ENCODE measurements around the gene FSD1L. TPM values are rescaled to one million over a fixed set of nuclear protein-coding genes. Genes with fewer than 3 reads are reported as not detected.

FSD1L gene
- 4.7 and 5.5 TPM in 2 replicates for total RNA-seq (2021)
- long read RNA-seq, partial matches to known transcripts: 0 of 7 reads
- long read RNA-seq, other reads (novel, unspliced or antisense): 6 of 7 reads

GRCh38 chr9:105447814-105448812 is at the start of gene FSD1L:
Gene FSD1L (plus strand): TSS chr9:105448034. CDS start chr9:105448221, 187 bp downstream.
- Histone ChIP-seq H3K9ac (ENCODE audit: extremely low read depth, insufficient read length, low read length) (peak within 1 kb of the TSS; percentile 83), H2AFZ (ENCODE audit: low read length) (peak within 1 kb of the TSS; percentile 17), H3T11ph (ENCODE audit: low read length) (no peak within 1 kb of the TSS), H3K27ac (ENCODE audit: insufficient read length, low read depth, low read length) (no peak within 1 kb of the TSS), H2BK12ac (ENCODE audit: insufficient read length, low read depth, low read length) (no peak within 1 kb of the TSS), H3K79me2 (ENCODE audit: insufficient read depth, low read length) (no peaks in the 10 kb centered on the region), H4K91ac (ENCODE audit: insufficient read length, low read depth, low read length) (no peak within 1 kb of the TSS), H3K9me3 (ENCODE audit: control insufficient read depth, low read depth, low read length) (no peaks in the 10 kb centered on the region), H2BK20ac (ENCODE audit: low read depth, low read length, poor library complexity, severe bottlenecking) (no peak within 1 kb of the TSS), H2AK5ac (ENCODE audit: insufficient read length, low read length) (no peak within 1 kb of the TSS), H2BK15ac (ENCODE audit: low read depth, low read length) (no peak within 1 kb of the TSS), H3K23ac (ENCODE audit: insufficient read length, low read depth, low read length) (no peak within 1 kb of the TSS), H3K27me3 (ENCODE audit: insufficient read depth, low read length) (no peaks in the 10 kb centered on the region), H3K4me2 (ENCODE audit: insufficient read depth, insufficient read length, low read length) (peak within 1 kb of the TSS; percentile 64), H2BK120ac (ENCODE audit: low read depth, low read length, poor library complexity, severe bottlenecking) (no peak within 1 kb of the TSS), H4K5ac (ENCODE audit: insufficient read length, low read depth, low read length) (no peak within 1 kb of the TSS), H4K20me1 (ENCODE audit: control insufficient read depth, insufficient read depth, insufficient read length) (no peaks in the 10 kb centered on the region), H3K4me1 (ENCODE audit: insufficient read depth, low read length) (no peaks in the 10 kb centered on the region), H3K4ac (ENCODE audit: low read depth, low read length) (no peak within 1 kb of the TSS), H3K14ac (ENCODE audit: insufficient read depth, low read length) (peak within 1 kb of the TSS; percentile 84), H3K23me2 (ENCODE audit: insufficient read length, low read depth, low read length, poor library complexity, severe bottlenecking) (peaks cover 6% of the 10 kb centered on the region), H3K79me1 (ENCODE audit: insufficient read depth, low read depth, low read length, poor library complexity, severe bottlenecking) (no peaks in the 10 kb centered on the region), H4K8ac (replicated peaks; ENCODE audit: insufficient read length, low read depth, low read length) (no peak within 1 kb of the TSS), H3K56ac (ENCODE audit: insufficient read length, low read depth, low read length) (no peak within 1 kb of the TSS), H3K18ac (ENCODE audit: insufficient read length, low read depth, low read length) (peak within 1 kb of the TSS; percentile 32), H2BK5ac (ENCODE audit: insufficient read length, low read length) (no peak within 1 kb of the TSS)
- Mint-ChIP-seq H3K27ac (peak within 1 kb of the TSS; percentile 75 to 92 (median 82); a peak in 5 of 7 replicates), H3K36me3 (ENCODE audit: insufficient read depth in 1 of 3, low read depth in 3 of 3) (peaks cover 0 to 2% (median 0%) of the 10 kb centered on the region in 3 experiments; a peak in 2 of 7 replicates), H3K27me3 (ENCODE audit: low read depth) (no peaks in the 10 kb centered on the region), H3K4me3 (peak within 1 kb of the TSS; percentile 83 to 88), H3K4me1 (peaks cover 24 to 37% of the 10 kb centered on the region in 2 experiments), H3K9me3 (no peaks in the 10 kb centered on the region)
- TF ChIP-seq CTCF (conservative IDR thresholded peaks at IDR 0.05): no peak
- no CpG with 5 or more reads among the region's 87 CpGs for WGBS (ENCODE audit: extremely low coverage, insufficient read length, low lambda C conversion rate)
- peak; percentile 93 for DNase-seq

All from H9 (cell line).